Measurements from ENCODE around the gene ARHGAP25.
"Not testable (repeated sequence)": the region's sequence is repeated elsewhere in the genome, so short reads cannot be mapped to it uniquely, and the experiment has no call there.

- not testable (repeated sequence) for TF ChIP-seq CTCF (conservative IDR thresholded peaks at IDR 0.05; ENCODE audit: low read length); EZH2phosphoT487 (IDR thresholded peaks at IDR 0.05; ENCODE audit: borderline replicate concordance, low read depth, low read length)
Observed at GRCh38 chr2:68802161-68802560, 67.5 kb downstream of the ARHGAP25 start.
